HG02938 (cell line): Measurements from ENCODE around the gene SORBS1.

Experiments
- ATAC-seq: cut with Tn5 transposase; IDR thresholded peaks from one replicate; pipeline ENCODE4 v1.9.1; 2021; ENCODE audit warnings: mild to moderate bottlenecking, moderate library complexity; ENCODE audit not compliant: unreplicated experiment

SORBS1 gene

GRCh38 chr10:95561177-95561863 is at the start of gene SORBS1:
Gene SORBS1, minus strand, starts transcription at chr10:95561371. Its CDS starts 120,236 bp downstream, at chr10:95441135.
- peak; percentile 98 for ATAC-seq

GRCh38 chr10:95610727-95611126 is 49.6 kb upstream of the SORBS1 start:
- ATAC-seq: no peak

- ATAC-seq: no peak
Measured at GRCh38 chr10:95606922-95607321, 45.8 kb upstream of the SORBS1 start.

- ATAC-seq: no peak
Measured at GRCh38 chr10:95605163-95605562, 44.0 kb upstream of the SORBS1 start.

GRCh38 chr10:95604630-95605029 is 43.5 kb upstream of the SORBS1 start:
- no peak for ATAC-seq

- no peak for ATAC-seq
Measured at GRCh38 chr10:95602382-95602781, 41.2 kb upstream of the SORBS1 start.

GRCh38 chr10:95601116-95601719 is 40.0 kb upstream of the SORBS1 start:
- ATAC-seq: no peak

- no peak for ATAC-seq
Measured at GRCh38 chr10:95600158-95600557, 39.0 kb upstream of the SORBS1 start.

- no peak for ATAC-seq
Measured at GRCh38 chr10:95597788-95598187, 36.6 kb upstream of the SORBS1 start.

GRCh38 chr10:95588025-95588424 is 26.9 kb upstream of the SORBS1 start:
- ATAC-seq: no peak

GRCh38 chr10:95579835-95580535 is 18.8 kb upstream of the SORBS1 start:
- no peak for ATAC-seq

GRCh38 chr10:95579292-95579691 is 18.1 kb upstream of the SORBS1 start:
- ATAC-seq: no peak

- ATAC-seq: no peak
Measured at GRCh38 chr10:95578619-95579018, 17.4 kb upstream of the SORBS1 start.

- ATAC-seq: no peak
Measured at GRCh38 chr10:95574649-95575365, 13.6 kb upstream of the SORBS1 start.

GRCh38 chr10:95573964-95574604 is 12.9 kb upstream of the SORBS1 start:
- ATAC-seq: no peak

GRCh38 chr10:95573527-95573926 is 12.4 kb upstream of the SORBS1 start:
- no peak for ATAC-seq

GRCh38 chr10:95572131-95572820 is 11.1 kb upstream of the SORBS1 start:
- no peak for ATAC-seq

GRCh38 chr10:95571390-95571789 is 10.2 kb upstream of the SORBS1 start:
- ATAC-seq: no peak

- no peak for ATAC-seq
Measured at GRCh38 chr10:95569368-95569767, 8.2 kb upstream of the SORBS1 start.

GRCh38 chr10:95567903-95568630 is 6.9 kb upstream of the SORBS1 start:
- no peak for ATAC-seq
